ENCODE results near the gene ZNF469. TPM values are rescaled to one million over a fixed set of nuclear protein-coding genes. Genes with fewer than 3 reads are reported as not detected.

ZNF469 gene
- total RNA-seq, 2 donors from 2014 or later = 0.17 to 0.40 TPM

DNA sequence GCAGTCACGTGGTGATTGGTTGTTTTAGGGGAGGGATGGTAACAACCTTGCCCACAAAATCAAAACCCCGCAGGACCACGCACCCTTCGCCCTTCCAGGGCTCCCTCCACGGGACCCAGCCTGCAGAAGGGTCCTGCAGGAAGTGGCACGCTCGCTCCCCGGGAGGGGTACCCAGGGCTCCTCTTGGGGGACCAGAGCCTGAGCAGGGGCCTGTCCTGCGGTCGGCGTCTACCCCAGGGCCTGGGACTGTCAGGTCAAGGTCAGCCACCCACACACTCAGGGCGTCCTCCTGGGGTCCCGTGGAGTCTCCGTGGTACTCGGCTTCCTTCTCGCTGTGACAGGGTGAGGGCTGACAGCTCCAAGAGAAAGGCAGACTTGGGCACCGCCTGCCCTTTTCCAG, 33.9 kb downstream of the ZNF469 start:
- no peak overlapping the region for H3K27ac ChIP-seq
- no peaks in the 10 kb centered on the region for H3K36me3 ChIP-seq
- no peak overlapping the region for H3K9ac ChIP-seq (ENCODE audit: low read depth in 2 of 2, low read length in 2 of 2)
- DNase-seq = no peak
- TF ChIP-seq, protein P1, sequence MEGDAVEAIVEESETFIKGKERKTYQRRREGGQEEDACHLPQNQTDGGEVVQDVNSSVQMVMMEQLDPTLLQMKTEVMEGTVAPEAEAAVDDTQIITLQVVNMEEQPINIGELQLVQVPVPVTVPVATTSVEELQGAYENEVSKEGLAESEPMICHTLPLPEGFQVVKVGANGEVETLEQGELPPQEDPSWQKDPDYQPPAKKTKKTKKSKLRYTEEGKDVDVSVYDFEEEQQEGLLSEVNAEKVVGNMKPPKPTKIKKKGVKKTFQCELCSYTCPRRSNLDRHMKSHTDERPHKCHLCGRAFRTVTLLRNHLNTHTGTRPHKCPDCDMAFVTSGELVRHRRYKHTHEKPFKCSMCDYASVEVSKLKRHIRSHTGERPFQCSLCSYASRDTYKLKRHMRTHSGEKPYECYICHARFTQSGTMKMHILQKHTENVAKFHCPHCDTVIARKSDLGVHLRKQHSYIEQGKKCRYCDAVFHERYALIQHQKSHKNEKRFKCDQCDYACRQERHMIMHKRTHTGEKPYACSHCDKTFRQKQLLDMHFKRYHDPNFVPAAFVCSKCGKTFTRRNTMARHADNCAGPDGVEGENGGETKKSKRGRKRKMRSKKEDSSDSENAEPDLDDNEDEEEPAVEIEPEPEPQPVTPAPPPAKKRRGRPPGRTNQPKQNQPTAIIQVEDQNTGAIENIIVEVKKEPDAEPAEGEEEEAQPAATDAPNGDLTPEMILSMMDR (IDR thresholded peaks at IDR 0.05) = no peak
- no peaks in the 10 kb centered on the region for H3K4me1 ChIP-seq
- H3K9me3 ChIP-seq = no peaks in the 10 kb centered on the region
- H3K4me3 ChIP-seq = no peak overlapping the region
- no peaks in the 10 kb centered on the region for H3K27me3 ChIP-seq
- intact Hi-C loops (cut with DNase I) = no loop called here

DNA sequence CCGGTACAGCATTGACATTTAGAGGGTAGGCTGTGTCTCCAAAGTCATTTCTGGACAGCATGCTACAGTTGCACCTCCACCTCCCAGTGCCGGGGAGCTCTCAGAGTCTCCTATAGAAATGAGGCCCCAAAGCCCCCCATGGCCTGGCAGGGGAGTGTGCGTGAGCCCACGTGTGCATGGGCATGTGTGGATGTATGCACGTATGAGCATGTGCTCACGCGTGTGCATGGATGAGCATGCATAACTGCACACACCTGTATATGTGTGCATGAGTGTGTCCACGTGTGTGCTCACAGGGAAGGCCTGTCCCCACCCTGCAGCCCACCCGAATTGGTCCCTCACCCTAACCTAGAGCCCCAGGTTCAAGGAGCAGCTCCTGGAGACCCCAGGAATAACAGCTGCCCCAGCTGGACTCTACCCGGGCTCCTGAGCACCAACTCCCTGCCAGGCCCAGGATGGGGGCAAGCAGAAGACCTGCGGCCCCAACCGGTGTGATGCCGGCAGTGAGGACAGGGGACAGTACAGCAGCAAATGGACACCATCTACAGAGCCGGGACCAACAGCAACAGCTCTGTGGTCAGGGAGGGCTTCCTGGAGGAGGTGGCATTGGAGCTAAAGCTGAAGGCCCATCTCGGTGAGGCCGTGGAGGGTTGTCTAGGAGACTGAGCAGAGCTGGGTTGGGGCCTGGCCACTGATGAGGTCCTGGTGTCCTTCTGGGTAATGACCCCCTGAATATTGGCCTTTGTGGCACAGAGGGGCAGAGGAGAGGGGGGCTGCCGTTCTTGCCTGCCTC, 35.1 kb downstream of the ZNF469 start:
- H3K4me3 ChIP-seq = no peak overlapping the region
- no peak overlapping the region for H3K27ac ChIP-seq
- H3K9me3 ChIP-seq = no peaks in the 10 kb centered on the region
- intact Hi-C loops (cut with DNase I) = no loop called here
- no peaks in the 10 kb centered on the region for H3K4me1 ChIP-seq
- H3K27me3 ChIP-seq = no peaks in the 10 kb centered on the region
- H3K36me3 ChIP-seq = no peaks in the 10 kb centered on the region
- no peak overlapping the region for H3K9ac ChIP-seq (ENCODE audit: low read depth in 2 of 2, low read length in 2 of 2)
- no peak for DNase-seq
- TF ChIP-seq, protein P1 (IDR thresholded peaks at IDR 0.05) = no peak

DNA sequence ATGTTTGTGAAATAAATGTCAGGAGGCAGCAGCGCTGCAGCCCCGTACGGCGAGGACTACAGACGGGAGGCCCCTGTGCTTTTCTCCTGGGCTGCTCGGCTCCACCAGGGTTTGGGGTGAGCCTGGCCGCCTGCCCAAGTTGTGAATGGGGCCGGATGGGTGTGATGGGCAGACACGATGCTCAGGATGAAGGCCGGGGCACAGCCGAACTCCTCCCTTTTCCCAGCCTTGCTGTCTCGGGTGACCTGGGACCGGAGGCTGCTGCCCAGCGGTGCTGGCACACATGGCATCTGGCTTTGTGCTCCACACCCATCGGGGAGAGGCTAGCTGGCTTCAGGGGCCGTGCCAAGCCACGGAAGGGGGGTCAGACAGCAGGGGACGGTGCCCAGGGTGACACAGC, 36.1 kb downstream of the ZNF469 start:
- DNase-seq = no peak
- TF ChIP-seq, protein P1 (IDR thresholded peaks at IDR 0.05) = no peak
- intact Hi-C loops (cut with DNase I) = no loop called here
- no peaks in the 10 kb centered on the region for H3K36me3 ChIP-seq
- H3K27me3 ChIP-seq = no peaks in the 10 kb centered on the region
- no peak overlapping the region for H3K4me3 ChIP-seq
- no peaks in the 10 kb centered on the region for H3K9me3 ChIP-seq
- H3K27ac ChIP-seq = no peak overlapping the region
- no peak overlapping the region for H3K9ac ChIP-seq (ENCODE audit: low read depth in 2 of 2, low read length in 2 of 2)
- H3K4me1 ChIP-seq = no peaks in the 10 kb centered on the region

GRCh38 chr16:88419790-88420189, 37.0 kb downstream of the ZNF469 start:
- intact Hi-C loops (cut with DNase I) = no loop called here
- Histone ChIP-seq H3K4me1 (no peaks in the 10 kb centered on the region), H3K4me3 (no peak overlapping the region), H3K27me3 (no peaks in the 10 kb centered on the region), H3K27ac (no peak overlapping the region), H3K36me3 (no peaks in the 10 kb centered on the region), H3K9me3 (no peaks in the 10 kb centered on the region), H3K9ac (ENCODE audit: low read depth in 2 of 2, low read length in 2 of 2) (no peak overlapping the region)
- DNase-seq = no peak
- TF ChIP-seq, protein P1 (IDR thresholded peaks at IDR 0.05) = no peak

DNA sequence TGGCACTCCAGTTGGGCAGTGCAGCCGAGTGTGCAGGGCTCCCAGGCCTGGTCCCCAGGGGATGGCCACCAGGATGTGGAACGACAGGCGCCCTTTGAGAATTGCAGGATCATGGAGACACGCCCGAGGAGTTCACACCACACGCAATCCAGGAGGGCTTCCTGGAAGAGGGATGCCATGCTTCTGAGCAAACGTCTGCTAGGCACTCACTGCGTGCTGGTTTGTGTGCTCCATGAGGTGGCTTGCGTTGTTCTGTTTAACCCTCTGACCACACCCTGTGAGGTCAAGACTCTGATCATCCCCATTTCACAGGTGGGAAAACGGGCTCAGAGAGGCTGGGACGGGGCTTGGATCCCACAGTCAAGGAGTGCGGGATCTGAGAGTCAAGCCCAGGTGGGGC, 37.7 kb downstream of the ZNF469 start:
- DNase-seq = no peak

More for the DNA sequence above, 37.7 kb downstream of the ZNF469 start:
- Histone ChIP-seq H3K9me3 (no peaks in the 10 kb centered on the region), H3K4me1 (no peaks in the 10 kb centered on the region), H3K27me3 (no peaks in the 10 kb centered on the region), H3K36me3 (no peaks in the 10 kb centered on the region), H3K9ac (ENCODE audit: low read depth in 2 of 2, low read length in 2 of 2) (no peak overlapping the region), H3K4me3 (no peak overlapping the region), H3K27ac (no peak overlapping the region)
- TF ChIP-seq, protein P1 (IDR thresholded peaks at IDR 0.05) = no peak
- intact Hi-C loops (cut with DNase I) = no loop called here

All from colonic mucosa (tissue), 4 donors.